B cell (primary cell): ENCODE results near the gene GAB4. TPM values are rescaled to one million over a fixed set of nuclear protein-coding genes. Genes with fewer than 3 reads are reported as not detected.

Experiments used
- ATAC-seq: fragments of 200-7000 bp; cut with Tn5 transposase; one replicate; pipeline ENCODE4 v1.10.0; 2021; ENCODE audit warnings: low read depth, mild to moderate bottlenecking, moderate number of reproducible peaks, moderate library complexity
- CTCF ChIA-PET: fragments of 350-600 bp; sonication (Branson Sonifier 250); formaldehyde crosslinking; loops from one replicate; lab custom pipeline; 2021; ENCODE audit warnings: antibody characterized with exemption, inconsistent platforms; lab: Charles Lee
- POLR2A ChIA-PET: fragments of 350-600 bp; sonication (Branson Sonifier 250); formaldehyde crosslinking; loops from one replicate; lab custom pipeline; 2021; ENCODE audit warnings: antibody characterized with exemption; lab: Charles Lee
- DNase-seq: peaks from one replicate; pipeline ENCODE4 v3.0.0; 2013
- H2AFZ ChIP-seq: 2 replicates; pipeline ENCODE4 v1.6.1; 2012; ENCODE audit warnings: mild to moderate bottlenecking, low read depth, low read length; ENCODE audit not compliant: insufficient read depth, poor library complexity, severe bottlenecking
- H3K27ac ChIP-seq, 2 donors: 1 replicate in 1 of 2; 2 replicates in 1 of 2; pipeline ENCODE4 v1.5.1; 2012 to 2013; ENCODE audit warnings: low read length in 2 of 2, mild to moderate bottlenecking in 2 of 2, moderate library complexity in 1 of 2
- H3K27me3 ChIP-seq, 4 experiments: fragments of 200-600 bp in 1 of 4; sonication (generic) in 1 of 4; replicated peaks in 1 of 4; 1 replicate in 2 of 4; 2 replicates in 2 of 4; pipeline versions ENCODE4 v1.6.1 to v1.7.0; 2013 to 2016; ENCODE audit warnings: low read length in 3 of 4, mild to moderate bottlenecking in 2 of 4, mixed read lengths in 1 of 4, moderate library complexity in 1 of 4; ENCODE audit not compliant: insufficient read depth in 4 of 4, control insufficient read depth in 3 of 4; ENCODE audit errors: control extremely low read depth in 1 of 4
- H3K36me3 ChIP-seq, 2 experiments: replicated peaks in 1 of 2; 1 replicate in 1 of 2; 2 replicates in 1 of 2; pipeline versions ENCODE4 v1.6.1 to v1.7.1; 2013; ENCODE audit warnings: low read length in 1 of 2; ENCODE audit not compliant: insufficient read depth in 2 of 2, control insufficient read depth in 1 of 2; ENCODE audit errors: control extremely low read depth in 1 of 2, extremely low read depth in 1 of 2
- H3K4me1 ChIP-seq, 2 donors: fragments of 200-600 bp in 1 of 2; sonication (generic) in 1 of 2; 1 replicate in 1 of 2; 2 replicates in 1 of 2; pipeline versions ENCODE4 v1.5.1 to v1.6.1; 2013 to 2017; ENCODE audit warnings: low read length in 2 of 2; ENCODE audit not compliant: control insufficient read depth in 2 of 2, insufficient read depth in 2 of 2
- H3K4me2 ChIP-seq: replicated peaks from 2 replicates; pipeline ENCODE3; 2012; ENCODE audit warnings: mild to moderate bottlenecking, low read depth, low read length; ENCODE audit not compliant: poor library complexity, severe bottlenecking
- H3K4me3 ChIP-seq, 5 experiments: fragments of 200-600 bp in 1 of 5; sonication (generic) in 1 of 5; 1 replicate in 3 of 5; 2 replicates in 2 of 5; pipeline versions ENCODE4 v1.5.1 to v1.7.0; 2011 to 2016; ENCODE audit warnings: low read length in 4 of 5, mild to moderate bottlenecking in 4 of 5, low read depth in 2 of 5, control low read depth in 1 of 5, moderate library complexity in 1 of 5; ENCODE audit not compliant: insufficient read depth in 1 of 5; ENCODE audit errors: control extremely low read depth in 1 of 5, extremely low read depth in 1 of 5
- H3K79me2 ChIP-seq: fragments of 200-600 bp; sonication (generic); one replicate; pipeline ENCODE4 v1.6.0; 2016; ENCODE audit warnings: low read length; ENCODE audit not compliant: control insufficient read depth, insufficient read depth
- H3K9ac ChIP-seq: fragments of 200-600 bp; sonication (generic); 2 replicates; pipeline ENCODE4 v1.6.1; 2017; ENCODE audit warnings: mild to moderate bottlenecking, low read length, moderate library complexity
- H3K9me3 ChIP-seq, 3 donors: one replicate each; pipeline versions ENCODE4 v1.6.1 to v1.7.1; 2013; ENCODE audit warnings: low read length in 2 of 3; ENCODE audit not compliant: control insufficient read depth in 2 of 3, insufficient read depth in 1 of 3; ENCODE audit errors: control extremely low read depth in 1 of 3
- H4K20me1 ChIP-seq: 2 replicates; pipeline ENCODE4 v1.6.0; 2012; ENCODE audit warnings: mild to moderate bottlenecking, low read length; ENCODE audit not compliant: insufficient read depth, control insufficient read depth, poor library complexity, severe bottlenecking
- H3K27ac Mint-ChIP-seq: one replicate; pipeline ENCODE4 v1.8.0; 2021; ENCODE audit warnings: mixed read lengths
- H3K27me3 Mint-ChIP-seq: one replicate; pipeline ENCODE4 v1.8.0; 2021; ENCODE audit warnings: mixed read lengths
- H3K4me1 Mint-ChIP-seq: one replicate; pipeline ENCODE4 v1.8.0; 2021; ENCODE audit warnings: mixed read lengths
- H3K4me3 Mint-ChIP-seq: one replicate; pipeline ENCODE4 v1.8.0; 2021; ENCODE audit warnings: mixed read lengths
- H3K9me3 Mint-ChIP-seq: one replicate; pipeline ENCODE4 v1.8.0; 2022; ENCODE audit warnings: mixed read lengths; ENCODE audit not compliant: insufficient read depth
- EZH2 ChIP-seq: IDR thresholded peaks from 2 replicates; pipeline ENCODE4 v1.6.1; 2012; ENCODE audit warnings: borderline replicate concordance, low read depth, mild to moderate bottlenecking, moderate library complexity, low read length; ENCODE audit not compliant: insufficient read depth, poor library complexity, severe bottlenecking
- WGBS: methylation state at CpG from one replicate; pipeline ENCODE4 v1.1.5; 2013; ENCODE audit warnings: missing lambda C conversion rate; ENCODE audit not compliant: insufficient coverage; 5-methylcytosine and 5-hydroxymethylcytosine counted together
- intact Hi-C: fragments of 100-400 bp; cut with micrococcal nuclease; formaldehyde crosslinking; loops from one replicate; pipeline ENCODE4 v1.10.0; 2022
- polyA plus RNA-seq: library from polyadenylated mRNA; depleted of rRNA; stranded (reverse); fragments of >200 nt; gene quantifications from 2 replicates; pipeline ENCODE4 v1.2.3, GENCODE V29; 2012
- total RNA-seq, 2 donors: library from RNA; stranded (reverse); fragments of 120-200 nt in 1 of 2; gene quantifications; 1 replicate in 1 of 2; 2 replicates in 1 of 2; pipeline versions ENCODE4 v1.2.3 to v1.2.4, GENCODE V29; 2013 to 2022
- TF ChIP-seq, protein P1 (sequence below): fragments of 200-600 bp; IDR thresholded peaks from one replicate; pipeline ENCODE4 v1.8.0; 2022; ENCODE audit warnings: antibody characterized with exemption, mild to moderate bottlenecking

The GAB4 gene
- total and polyA plus RNA-seq, 2 donors (not counting 1 experiment from before 2014, with no cell fraction given) = not detected

DNA sequence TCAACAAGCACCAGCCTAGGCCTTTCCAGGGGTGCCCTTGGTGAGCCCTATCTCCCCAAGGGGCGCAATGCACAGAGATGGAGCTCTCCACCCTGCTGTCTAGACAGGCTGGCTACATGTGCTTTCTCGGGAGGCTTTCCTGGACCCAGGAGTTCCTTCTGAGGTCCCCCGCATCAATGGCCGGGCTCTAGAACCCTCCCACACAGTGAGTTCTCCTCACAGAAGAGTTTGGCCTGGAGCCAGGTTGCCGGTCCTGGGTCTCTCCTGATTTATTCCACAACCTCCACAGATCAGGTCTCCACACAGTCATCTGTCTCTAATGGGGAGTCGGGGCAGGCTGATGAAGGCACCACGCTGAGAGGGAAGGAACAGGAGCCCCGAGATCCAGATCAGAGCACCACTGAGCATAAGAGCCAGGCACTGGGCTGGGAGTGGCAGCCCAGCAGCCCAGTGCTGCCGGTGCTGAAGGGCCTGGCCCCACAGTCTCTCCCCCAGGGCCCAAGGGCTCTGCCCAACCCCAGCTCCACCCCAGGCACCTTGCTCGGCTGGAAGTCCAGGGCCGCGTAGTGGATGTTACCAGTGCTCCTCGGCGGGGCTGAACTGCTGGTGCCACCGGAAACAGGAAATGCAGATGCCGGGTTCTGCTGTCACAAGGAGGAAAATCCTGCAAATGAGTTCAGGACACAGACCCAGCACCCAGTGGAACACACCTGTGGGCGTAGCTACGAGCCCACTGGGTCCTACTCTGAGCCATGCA is 44.7 kb downstream of the GAB4 start:
- no peak overlapping the region for H3K27ac Mint-ChIP-seq
- H3K9ac ChIP-seq = no peak overlapping the region
- no peaks in the 10 kb centered on the region for H4K20me1 ChIP-seq
- no peaks in the 10 kb centered on the region for H3K4me1 ChIP-seq
- no peaks in the 10 kb centered on the region for H3K79me2 ChIP-seq
- no peak overlapping the region for H3K4me2 ChIP-seq
- DNase-seq = no peak
- WGBS = 83% methylated on average over 14 of the region's 18 CpGs
- H3K27ac ChIP-seq = no peak overlapping the region
- H3K36me3 ChIP-seq = no peaks in the 10 kb centered on the region
- H3K27me3 ChIP-seq = no peaks in the 10 kb centered on the region
- POLR2A ChIA-PET = no interaction called here
- H3K9me3 Mint-ChIP-seq = no peaks in the 10 kb centered on the region
- H3K4me1 Mint-ChIP-seq = no peaks in the 10 kb centered on the region
- intact Hi-C loops = no loop called here
- no peaks in the 10 kb centered on the region for H3K9me3 ChIP-seq
- CTCF ChIA-PET = no interaction called here
- TF ChIP-seq, protein P1, sequence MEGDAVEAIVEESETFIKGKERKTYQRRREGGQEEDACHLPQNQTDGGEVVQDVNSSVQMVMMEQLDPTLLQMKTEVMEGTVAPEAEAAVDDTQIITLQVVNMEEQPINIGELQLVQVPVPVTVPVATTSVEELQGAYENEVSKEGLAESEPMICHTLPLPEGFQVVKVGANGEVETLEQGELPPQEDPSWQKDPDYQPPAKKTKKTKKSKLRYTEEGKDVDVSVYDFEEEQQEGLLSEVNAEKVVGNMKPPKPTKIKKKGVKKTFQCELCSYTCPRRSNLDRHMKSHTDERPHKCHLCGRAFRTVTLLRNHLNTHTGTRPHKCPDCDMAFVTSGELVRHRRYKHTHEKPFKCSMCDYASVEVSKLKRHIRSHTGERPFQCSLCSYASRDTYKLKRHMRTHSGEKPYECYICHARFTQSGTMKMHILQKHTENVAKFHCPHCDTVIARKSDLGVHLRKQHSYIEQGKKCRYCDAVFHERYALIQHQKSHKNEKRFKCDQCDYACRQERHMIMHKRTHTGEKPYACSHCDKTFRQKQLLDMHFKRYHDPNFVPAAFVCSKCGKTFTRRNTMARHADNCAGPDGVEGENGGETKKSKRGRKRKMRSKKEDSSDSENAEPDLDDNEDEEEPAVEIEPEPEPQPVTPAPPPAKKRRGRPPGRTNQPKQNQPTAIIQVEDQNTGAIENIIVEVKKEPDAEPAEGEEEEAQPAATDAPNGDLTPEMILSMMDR = no peak
- no peak for TF ChIP-seq EZH2
- no peak overlapping the region for H3K4me3 Mint-ChIP-seq
- peaks cover under 1% of the 10 kb centered on the region for H3K27me3 Mint-ChIP-seq
- no peak overlapping the region for H3K4me3 ChIP-seq
- no peak overlapping the region for H2AFZ ChIP-seq
- no peak for ATAC-seq

DNA sequence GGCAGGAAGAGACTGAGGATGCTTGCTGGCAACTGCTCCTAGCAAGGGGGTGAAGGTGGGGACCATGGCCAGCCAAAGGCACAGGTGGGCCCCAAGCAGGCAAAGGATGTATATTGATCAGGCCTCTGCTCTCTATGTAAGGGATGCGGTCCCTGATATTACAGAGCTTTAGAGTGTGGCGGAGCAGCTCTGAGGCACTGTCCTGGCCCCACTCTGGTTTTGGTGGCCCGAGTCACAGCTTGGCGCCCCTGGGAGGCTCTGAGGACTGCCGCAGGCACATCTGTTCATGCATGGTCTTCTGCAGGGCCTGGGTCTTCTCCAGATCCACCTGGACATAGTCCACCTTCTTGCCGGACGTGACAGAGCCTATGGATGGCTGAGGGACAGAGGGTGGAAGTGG is 45.5 kb downstream of the GAB4 start:
- no peak overlapping the region for H3K27ac ChIP-seq
- H3K4me3 ChIP-seq = no peak overlapping the region
- no peaks in the 10 kb centered on the region for H4K20me1 ChIP-seq
- POLR2A ChIA-PET = no interaction called here
- no peak for TF ChIP-seq EZH2
- TF ChIP-seq, protein P1 = no peak
- no peaks in the 10 kb centered on the region for H3K9me3 Mint-ChIP-seq
- CTCF ChIA-PET = no interaction called here
- 94% methylated on average over 7 of the region's 7 CpGs for WGBS
- no peak overlapping the region for H3K27ac Mint-ChIP-seq
- no peaks in the 10 kb centered on the region for H3K79me2 ChIP-seq
- no peaks in the 10 kb centered on the region for H3K4me1 Mint-ChIP-seq
- no peak overlapping the region for H2AFZ ChIP-seq
- H3K27me3 ChIP-seq = no peaks in the 10 kb centered on the region
- no peak for ATAC-seq
- no peak for DNase-seq
- no peaks in the 10 kb centered on the region for H3K9me3 ChIP-seq
- no peak overlapping the region for H3K9ac ChIP-seq
- H3K4me1 ChIP-seq = no peaks in the 10 kb centered on the region
- H3K4me3 Mint-ChIP-seq = no peak overlapping the region
- H3K36me3 ChIP-seq = no peaks in the 10 kb centered on the region
- intact Hi-C loops = no loop called here
- no peak overlapping the region for H3K4me2 ChIP-seq
- no peaks in the 10 kb centered on the region for H3K27me3 Mint-ChIP-seq
